HAP-1 (cell line): Measurements from ENCODE around the gene ACSL1.

Source experiments
- DNase-seq, 2 experiments: peaks; one replicate each; pipeline ENCODE4 v3.0.0-alpha.2; 2016 to 2020; ENCODE audit warnings: low spot score in 2 of 2
- H3K27me3 ChIP-seq: fragments of 250-450 bp; sonication (Bioruptor Pico); 2 replicates; pipeline ENCODE4 v1.5.1; 2020; ENCODE audit warnings: low read depth, mild to moderate bottlenecking, moderate library complexity
- H3K36me3 ChIP-seq: fragments of 250-450 bp; sonication (Bioruptor Pico); replicated peaks from 2 replicates; pipeline ENCODE4 v1.5.1; 2020; ENCODE audit warnings: mild to moderate bottlenecking
- H3K4me1 ChIP-seq: fragments of 250-450 bp; sonication (Bioruptor Pico); 2 replicates; pipeline ENCODE4 v1.5.1; 2020; ENCODE audit warnings: mild to moderate bottlenecking
- H3K4me3 ChIP-seq: fragments of 250-450 bp; sonication (Bioruptor Pico); 2 replicates; pipeline ENCODE4 v1.5.1; 2020; ENCODE audit warnings: mild to moderate bottlenecking, moderate library complexity
- H3K9me3 ChIP-seq: fragments of 250-450 bp; sonication (Bioruptor Pico); 2 replicates; pipeline ENCODE4 v1.5.1; 2020; ENCODE audit warnings: mild to moderate bottlenecking, moderate library complexity
- in situ Hi-C: fragments of 300-500 bp; cut with MboI; formaldehyde crosslinking; loops from 3 replicates; pipeline ENCODE4 v1.14.3; 2020; ENCODE audit warnings: low sequenced_read_pairs, inconsistent platforms, mixed read lengths

ACSL1 gene

GRCh38 chr4:184801781-184802696, 23.7 kb downstream of the ACSL1 start:
- Histone ChIP-seq H3K9me3 (no peaks in the 10 kb centered on the region), H3K27me3 (no peaks in the 10 kb centered on the region), H3K4me1 (peaks cover 4% of the 10 kb centered on the region), H3K36me3 (no peaks in the 10 kb centered on the region; the same call in none of the 2 replicates), H3K4me3 (no peak overlapping the region)
- in situ Hi-C loops = no loop called here
- no peak for DNase-seq

GRCh38 chr4:184798504-184798903, 27.3 kb downstream of the ACSL1 start:
- no peaks in the 10 kb centered on the region; the same call in 1 of the 2 replicates for H3K9me3 ChIP-seq
- peaks cover 12% of the 10 kb centered on the region for H3K4me1 ChIP-seq
- no peak overlapping the region for H3K4me3 ChIP-seq
- in situ Hi-C loops = no loop called here
- no peak for DNase-seq
- H3K36me3 ChIP-seq = no peaks in the 10 kb centered on the region; the same call in none of the 2 replicates
- H3K27me3 ChIP-seq = no peaks in the 10 kb centered on the region

- Histone ChIP-seq H3K4me3 (no peak overlapping the region), H3K27me3 (no peaks in the 10 kb centered on the region), H3K4me1 (peaks cover 20% of the 10 kb centered on the region), H3K36me3 (no peaks in the 10 kb centered on the region; the same call in none of the 2 replicates), H3K9me3 (no peaks in the 10 kb centered on the region; the same call in 1 of the 2 replicates)
- in situ Hi-C loops = no loop called here
- no peak for DNase-seq
These were observed 28.9 kb downstream of the ACSL1 start for GRCh38 chr4:184796906-184797305.

GRCh38 chr4:184795214-184795844, 30.4 kb downstream of the ACSL1 start:
- in situ Hi-C loops = no loop called here
- Histone ChIP-seq H3K4me1 (peaks cover 20% of the 10 kb centered on the region), H3K9me3 (no peaks in the 10 kb centered on the region; the same call in 1 of the 2 replicates), H3K4me3 (no peak overlapping the region), H3K27me3 (no peaks in the 10 kb centered on the region), H3K36me3 (no peaks in the 10 kb centered on the region; the same call in none of the 2 replicates)
- DNase-seq = no peak

GRCh38 chr4:184794470-184794869, 31.3 kb downstream of the ACSL1 start:
- Histone ChIP-seq H3K9me3 (no peaks in the 10 kb centered on the region; the same call in 1 of the 2 replicates), H3K36me3 (no peaks in the 10 kb centered on the region; the same call in 1 of the 2 replicates), H3K4me1 (peaks cover 20% of the 10 kb centered on the region), H3K27me3 (no peaks in the 10 kb centered on the region), H3K4me3 (no peak overlapping the region)
- DNase-seq = no peak
- in situ Hi-C loops = no loop called here

GRCh38 chr4:184793735-184794355, 31.9 kb downstream of the ACSL1 start:
- no peaks in the 10 kb centered on the region; the same call in 1 of the 2 replicates for H3K9me3 ChIP-seq
- no peak overlapping the region for H3K4me3 ChIP-seq
- H3K27me3 ChIP-seq = no peaks in the 10 kb centered on the region
- peaks cover 20% of the 10 kb centered on the region for H3K4me1 ChIP-seq
- no peaks in the 10 kb centered on the region; the same call in 1 of the 2 replicates for H3K36me3 ChIP-seq
- in situ Hi-C loops = no loop called here
- peak in 1 of 2 experiments; percentile 28 for DNase-seq

GRCh38 chr4:184792950-184793555, 32.7 kb downstream of the ACSL1 start:
- DNase-seq = peak in 1 of 2 experiments; percentile 16
- H3K9me3 ChIP-seq = no peaks in the 10 kb centered on the region; the same call in 1 of the 2 replicates

GRCh38 chr4:184792334-184792733, 33.4 kb downstream of the ACSL1 start:
- H3K27me3 ChIP-seq = no peaks in the 10 kb centered on the region
- H3K4me1 ChIP-seq = peaks cover 20% of the 10 kb centered on the region
- DNase-seq = no peak
- no peak overlapping the region for H3K4me3 ChIP-seq
- in situ Hi-C loops = no loop called here
- H3K9me3 ChIP-seq = no peaks in the 10 kb centered on the region; the same call in 1 of the 2 replicates
- H3K36me3 ChIP-seq = peaks cover 1% of the 10 kb centered on the region; the same call in 1 of the 2 replicates

More at GRCh38 chr4:184792950-184793555, 32.7 kb downstream of the ACSL1 start:
- peaks cover 20% of the 10 kb centered on the region for H3K4me1 ChIP-seq
- in situ Hi-C loops = no loop called here
- no peaks in the 10 kb centered on the region for H3K27me3 ChIP-seq
- H3K36me3 ChIP-seq = no peaks in the 10 kb centered on the region; the same call in 1 of the 2 replicates
- H3K4me3 ChIP-seq = no peak overlapping the region

GRCh38 chr4:184790826-184791225, 34.9 kb downstream of the ACSL1 start:
- Histone ChIP-seq H3K9me3 (no peaks in the 10 kb centered on the region), H3K4me1 (peaks cover 24% of the 10 kb centered on the region), H3K4me3 (no peak overlapping the region), H3K27me3 (no peaks in the 10 kb centered on the region), H3K36me3 (peaks cover 5% of the 10 kb centered on the region; the same call in 1 of the 2 replicates)
- in situ Hi-C loops = no loop called here
- no peak for DNase-seq

- Histone ChIP-seq H3K9me3 (no peaks in the 10 kb centered on the region), H3K4me1 (peaks cover 6% of the 10 kb centered on the region), H3K4me3 (no peak overlapping the region), H3K36me3 (peaks cover 5% of the 10 kb centered on the region; the same call in 1 of the 2 replicates), H3K27me3 (no peaks in the 10 kb centered on the region)
- in situ Hi-C loops = no loop called here
- no peak for DNase-seq
These were observed 37.8 kb downstream of the ACSL1 start for GRCh38 chr4:184787766-184788503.

- H3K9me3 ChIP-seq = no peaks in the 10 kb centered on the region
- H3K27me3 ChIP-seq = no peaks in the 10 kb centered on the region
- no peak for DNase-seq
- no peak overlapping the region for H3K4me3 ChIP-seq
- peaks cover 5% of the 10 kb centered on the region; the same call in 1 of the 2 replicates for H3K36me3 ChIP-seq
- in situ Hi-C loops = no loop called here
- peaks cover 3% of the 10 kb centered on the region; the same call in 1 of the 2 replicates for H3K4me1 ChIP-seq
These were observed 40.0 kb downstream of the ACSL1 start for GRCh38 chr4:184785813-184786212.

- in situ Hi-C loops = no loop called here
- H3K4me1 ChIP-seq = peaks cover 3% of the 10 kb centered on the region; the same call in 1 of the 2 replicates
- H3K27me3 ChIP-seq = no peaks in the 10 kb centered on the region
- H3K36me3 ChIP-seq = peaks cover 5% of the 10 kb centered on the region; the same call in 1 of the 2 replicates
- no peaks in the 10 kb centered on the region for H3K9me3 ChIP-seq
- no peak for DNase-seq
- H3K4me3 ChIP-seq = no peak overlapping the region
These were observed 41.0 kb downstream of the ACSL1 start for GRCh38 chr4:184784628-184785257.
